SK-N-SH (cell line): Measurements from ENCODE around the gene FXYD5. TPM values are rescaled to one million over a fixed set of nuclear protein-coding genes. Genes with fewer than 3 reads are reported as not detected.

ENCODE experiments used
- CTCF ChIA-PET: fragments of 300-600, 350-600 bp; formaldehyde crosslinking; extraction: SDS; loops from one replicate; lab custom pipeline; 2021; lab: Yijun Ruan, JAX
- POLR2A ChIA-PET: fragments of 350-600 bp; sonication (Branson Sonifier 250); formaldehyde crosslinking; extraction: SDS; loops from one replicate; lab custom pipeline; 2020; ENCODE audit warnings: antibody characterized with exemption, inconsistent platforms; lab: Yijun Ruan, JAX
- DNase-seq: peaks from one replicate; pipeline ENCODE4 v3.0.0; 2012
- H2AFZ ChIP-seq: fragments of 200-600 bp; sonication (generic); 2 replicates; pipeline ENCODE4 v1.8.1; 2016; ENCODE audit warnings: antibody characterized with exemption, mild to moderate bottlenecking, low read depth
- H3F3A ChIP-seq: fragments of 200-600 bp; sonication (generic); replicated peaks from 2 replicates; pipeline ENCODE3; 2016; ENCODE audit warnings: antibody characterized with exemption, mild to moderate bottlenecking; ENCODE audit not compliant: insufficient read depth
- H3K27ac ChIP-seq, 2 experiments: fragments of 200-500 bp in 1 of 2; fragments of 200-600 bp in 1 of 2; sonication (Bioruptor generic) in 1 of 2; sonication (generic), shearing (Covaris generic) in 1 of 2; 2 replicates each; pipeline versions ENCODE4 v1.5.1 to v1.6.1; 2014 to 2016; ENCODE audit warnings: low read depth in 2 of 2, inconsistent platforms in 1 of 2, low read length in 1 of 2, mild to moderate bottlenecking in 1 of 2, mixed read lengths in 1 of 2
- H3K27me3 ChIP-seq: fragments of 200-600 bp; sonication (generic), shearing (Covaris generic); 2 replicates; pipeline ENCODE4 v1.6.1; 2016; ENCODE audit warnings: mixed run types; ENCODE audit not compliant: insufficient read depth
- H3K36me3 ChIP-seq, 2 experiments: fragments of 200-500 bp in 1 of 2; fragments of 200-600 bp in 1 of 2; sonication (Bioruptor generic) in 1 of 2; sonication (generic) in 1 of 2; replicated peaks in 1 of 2; 2 replicates each; pipeline versions ENCODE3 to v1.5.1; 2014 to 2016; ENCODE audit warnings: low read length in 1 of 2, mild to moderate bottlenecking in 1 of 2; ENCODE audit not compliant: insufficient read depth in 2 of 2, control insufficient read depth in 1 of 2
- H3K4me1 ChIP-seq, 2 experiments: fragments of 200-500 bp in 1 of 2; fragments of 200-600 bp in 1 of 2; sonication (Bioruptor generic) in 1 of 2; sonication (generic), shearing (Covaris generic) in 1 of 2; 2 replicates each; pipeline versions ENCODE4 v1.5.1 to v1.6.1; 2014 to 2016; ENCODE audit warnings: low read depth in 1 of 2, low read length in 1 of 2, mixed run types in 1 of 2; ENCODE audit not compliant: insufficient read depth in 2 of 2, control insufficient read depth in 1 of 2
- H3K4me2 ChIP-seq: fragments of 200-600 bp; sonication (generic), shearing (Covaris generic); 2 replicates; pipeline ENCODE4 v1.6.1; 2017; ENCODE audit warnings: mixed run types
- H3K4me3 ChIP-seq, 2 experiments: fragments of 200-500 bp in 1 of 2; fragments of 200-600 bp in 1 of 2; sonication (Bioruptor generic) in 1 of 2; sonication (generic), shearing (Covaris generic) in 1 of 2; 2 replicates each; pipeline versions ENCODE4 v1.5.1 to v1.8.1; 2014 to 2016; ENCODE audit warnings: low read depth in 2 of 2, inconsistent platforms in 1 of 2, low read length in 1 of 2, mild to moderate bottlenecking in 1 of 2, mixed read lengths in 1 of 2, moderate library complexity in 1 of 2
- H3K79me2 ChIP-seq: fragments of 200-600 bp; sonication (generic); 2 replicates; pipeline ENCODE4 v1.8.1; 2017; ENCODE audit warnings: mild to moderate bottlenecking; ENCODE audit not compliant: insufficient read depth
- H3K9ac ChIP-seq: fragments of 200-600 bp; sonication (generic); 2 replicates; pipeline ENCODE4 v1.6.1; 2017; ENCODE audit warnings: mixed run types
- H3K9me2 ChIP-seq: fragments of 200-600 bp; sonication (generic); 2 replicates; pipeline ENCODE4 v1.6.1; 2017; ENCODE audit warnings: mixed run types
- H3K9me3 ChIP-seq: fragments of 200-600 bp; sonication (generic); 2 replicates; pipeline ENCODE4 v1.6.1; 2017; ENCODE audit warnings: mixed run types, mild to moderate bottlenecking, moderate library complexity
- H4K20me1 ChIP-seq: fragments of 200-600 bp; sonication (generic); 2 replicates; pipeline ENCODE4 v1.6.1; 2017; ENCODE audit warnings: mild to moderate bottlenecking, mixed run types; ENCODE audit not compliant: insufficient read depth
- ELF1 ChIP-seq: IDR thresholded peaks from 2 replicates; pipeline ENCODE4 v1.4.0; 2012
- EP300 ChIP-seq, 2 experiments: IDR thresholded peaks; 2 replicates each; pipeline versions ENCODE4 v1.4.0 to v1.6.1; 2012; ENCODE audit warnings: borderline replicate concordance in 1 of 2, low read depth in 1 of 2, low read length in 1 of 2
- FOXM1 ChIP-seq: IDR thresholded peaks from 2 replicates; pipeline ENCODE4 v1.4.0; 2012; ENCODE audit warnings: low read depth, mild to moderate bottlenecking
- GATA2 ChIP-seq: sonication (generic); formaldehyde crosslinking; IDR thresholded peaks from 2 replicates; pipeline ENCODE4 v1.5.0; 2020; ENCODE audit warnings: mild to moderate bottlenecking, missing genetic modification reagents
- JUND ChIP-seq: IDR thresholded peaks from 2 replicates; pipeline ENCODE4 v1.4.0; 2012
- MEF2A ChIP-seq: IDR thresholded peaks from 2 replicates; pipeline ENCODE4 v1.4.0; 2012; ENCODE audit warnings: low read depth, borderline replicate concordance
- NFIC ChIP-seq: IDR thresholded peaks from 2 replicates; pipeline ENCODE4 v1.4.0; 2012; ENCODE audit warnings: borderline replicate concordance
- NRF1 ChIP-seq: IDR thresholded peaks from 2 replicates; pipeline ENCODE4 v1.6.1; 2012; ENCODE audit warnings: low read depth, mild to moderate bottlenecking, low read length
- RFX5 ChIP-seq: IDR thresholded peaks from 2 replicates; pipeline ENCODE4 v1.6.1; 2012; ENCODE audit warnings: mild to moderate bottlenecking, improper control_type of control experiment, low read length
- TCF12 ChIP-seq: IDR thresholded peaks from 2 replicates; pipeline ENCODE4 v1.4.0; 2012
- YY1 ChIP-seq: IDR thresholded peaks from 2 replicates; pipeline ENCODE4 v1.4.0; 2012; ENCODE audit warnings: low read depth, mild to moderate bottlenecking
- WGBS: methylation state at CpG from one replicate; pipeline ENCODE4 v1.1.6; 2017; ENCODE audit warnings: low lambda C conversion rate; 5-methylcytosine and 5-hydroxymethylcytosine counted together
- polyA plus RNA-seq, 3 experiments: library from polyadenylated mRNA; depleted of rRNA; stranded (reverse); fragments of >200 nt; gene quantifications; 2 replicates each; pipeline ENCODE4 v1.2.3, GENCODE V29; 2012
- TF ChIP-seq, protein P1 (sequence below): IDR thresholded peaks from 2 replicates; pipeline ENCODE4 v1.4.0; 2012; ENCODE audit warnings: low read depth, borderline replicate concordance
- TF ChIP-seq, protein P2 (sequence below): fragments of 150-350 bp; IDR thresholded peaks from 2 replicates; pipeline ENCODE4 v1.6.1; 2017; ENCODE audit warnings: antibody characterized with exemption, low read length, low read depth, borderline replicate concordance
- TF ChIP-seq, protein P3 (sequence below): fragments of 150-350 bp; IDR thresholded peaks from 2 replicates; pipeline ENCODE4 v1.6.1; 2016; ENCODE audit warnings: mild to moderate bottlenecking, low read depth, low read length
- TF ChIP-seq, protein P4 (sequence below): fragments of 200-600 bp; sonication (generic); IDR thresholded peaks from 2 replicates; pipeline ENCODE4 v1.6.1; 2017; ENCODE audit warnings: antibody characterized with exemption, mild to moderate bottlenecking, moderate library complexity

Gene FXYD5
- polyA plus RNA-seq, 1 of the 3 experiments (the other 2 are of a cell fraction) = 195 TPM

DNA sequence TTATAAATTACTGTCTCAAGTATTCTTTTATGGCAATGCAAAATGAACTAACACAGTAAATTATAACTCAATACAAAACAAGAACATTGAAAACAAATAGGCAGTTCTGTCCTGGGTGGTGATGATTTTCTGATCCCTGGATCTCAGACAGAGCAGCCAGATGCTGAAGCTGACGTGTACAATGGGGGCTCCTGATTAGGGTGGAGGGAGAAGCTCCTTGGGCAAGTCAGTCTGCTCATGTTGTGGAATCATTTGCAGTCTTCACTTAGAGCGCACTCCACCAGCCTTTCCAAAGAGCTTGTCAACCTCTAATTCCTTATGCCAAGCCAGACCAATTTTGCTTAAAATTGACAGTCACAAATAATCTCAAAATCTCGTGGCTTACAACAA lies 21.6 kb downstream of the FXYD5 start (continued):
- no peak for TF ChIP-seq MEF2A

DNA sequence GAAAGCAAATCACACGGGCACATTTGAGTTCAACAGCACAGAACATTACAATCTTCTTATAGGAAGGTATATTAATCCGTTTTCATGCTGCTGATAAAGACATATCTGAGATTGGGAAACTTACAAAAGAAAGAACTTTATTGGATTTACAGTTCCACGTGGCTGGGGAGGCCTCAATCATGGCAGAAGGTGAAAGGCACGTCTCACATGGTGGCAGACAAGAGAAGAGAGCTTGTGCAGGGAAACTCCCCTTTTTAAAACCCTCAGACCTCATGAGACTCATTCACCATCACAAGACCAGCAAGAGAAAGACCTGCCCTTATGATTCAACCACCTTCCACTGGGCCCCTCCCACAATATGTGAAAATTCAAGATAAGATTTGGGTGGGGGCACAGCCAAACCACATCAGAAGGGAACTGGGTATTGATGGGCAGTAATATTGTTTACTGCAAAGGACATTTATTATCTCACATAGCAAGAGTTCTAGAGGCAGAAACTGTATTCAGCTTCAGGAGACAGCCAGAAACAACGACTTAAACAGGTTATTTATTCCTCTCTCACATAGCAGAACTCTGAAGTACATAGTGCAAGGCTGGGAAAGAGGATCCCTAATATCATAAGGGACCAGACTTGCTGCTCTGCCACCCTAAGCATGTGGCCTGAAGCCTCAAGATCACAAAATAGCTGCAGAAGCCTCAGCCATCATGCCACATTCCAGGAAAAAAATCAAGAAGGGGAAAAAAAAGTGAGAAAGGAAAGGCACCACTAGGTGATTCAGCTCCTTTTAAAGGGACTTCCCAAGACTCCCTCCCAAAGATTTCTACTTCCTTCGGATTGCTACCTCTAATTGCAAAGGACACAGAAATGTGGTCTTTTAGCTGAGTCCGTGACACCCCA lies 23.1 kb downstream of the FXYD5 start:
- no peak overlapping the region for H3K27ac ChIP-seq
- no peak overlapping the region for H3K4me2 ChIP-seq
- no peak for DNase-seq
- POLR2A ChIA-PET = no interaction called here
- H4K20me1 ChIP-seq = no peaks in the 10 kb centered on the region
- no peak overlapping the region for H3K4me3 ChIP-seq
- no peaks in the 10 kb centered on the region for H3F3A ChIP-seq
- CTCF ChIA-PET = interaction anchor here (1.0 to 2.4 kb wide), 4 partner anchors 10 to 333 kb away, joined by 3 to 6 read pairs (median 4); no protein-coding TSS in a partner anchor
- H3K27me3 ChIP-seq = peaks cover 23% of the 10 kb centered on the region; the same call in 1 of the 2 replicates
- 17% methylated on average over 7 of the region's 7 CpGs for WGBS
- H3K9me3 ChIP-seq = no peaks in the 10 kb centered on the region
- no peaks in the 10 kb centered on the region for H3K4me1 ChIP-seq
- TF ChIP-seq NFIC (no peak), YY1 (no peak), ELF1 (no peak), FOXM1 (no peak), TCF12 (no peak), NRF1 (no peak), JUND (no peak), RFX5 (no peak), EP300 (IDR thresholded peaks at IDR 0.05; ENCODE audit: borderline replicate concordance in 1 of 2, low read depth in 1 of 2, low read length in 1 of 2) (no peak), GATA2 (CRISPR knock-in tag) (no peak)
- TF ChIP-seq, protein P1, sequence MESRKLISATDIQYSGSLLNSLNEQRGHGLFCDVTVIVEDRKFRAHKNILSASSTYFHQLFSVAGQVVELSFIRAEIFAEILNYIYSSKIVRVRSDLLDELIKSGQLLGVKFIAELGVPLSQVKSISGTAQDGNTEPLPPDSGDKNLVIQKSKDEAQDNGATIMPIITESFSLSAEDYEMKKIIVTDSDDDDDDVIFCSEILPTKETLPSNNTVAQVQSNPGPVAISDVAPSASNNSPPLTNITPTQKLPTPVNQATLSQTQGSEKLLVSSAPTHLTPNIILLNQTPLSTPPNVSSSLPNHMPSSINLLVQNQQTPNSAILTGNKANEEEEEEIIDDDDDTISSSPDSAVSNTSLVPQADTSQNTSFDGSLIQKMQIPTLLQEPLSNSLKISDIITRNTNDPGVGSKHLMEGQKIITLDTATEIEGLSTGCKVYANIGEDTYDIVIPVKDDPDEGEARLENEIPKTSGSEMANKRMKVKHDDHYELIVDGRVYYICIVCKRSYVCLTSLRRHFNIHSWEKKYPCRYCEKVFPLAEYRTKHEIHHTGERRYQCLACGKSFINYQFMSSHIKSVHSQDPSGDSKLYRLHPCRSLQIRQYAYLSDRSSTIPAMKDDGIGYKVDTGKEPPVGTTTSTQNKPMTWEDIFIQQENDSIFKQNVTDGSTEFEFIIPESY = no peak
- TF ChIP-seq, protein P2, sequence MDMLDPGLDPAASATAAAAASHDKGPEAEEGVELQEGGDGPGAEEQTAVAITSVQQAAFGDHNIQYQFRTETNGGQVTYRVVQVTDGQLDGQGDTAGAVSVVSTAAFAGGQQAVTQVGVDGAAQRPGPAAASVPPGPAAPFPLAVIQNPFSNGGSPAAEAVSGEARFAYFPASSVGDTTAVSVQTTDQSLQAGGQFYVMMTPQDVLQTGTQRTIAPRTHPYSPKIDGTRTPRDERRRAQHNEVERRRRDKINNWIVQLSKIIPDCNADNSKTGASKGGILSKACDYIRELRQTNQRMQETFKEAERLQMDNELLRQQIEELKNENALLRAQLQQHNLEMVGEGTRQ = no peak
- TF ChIP-seq, protein P3, sequence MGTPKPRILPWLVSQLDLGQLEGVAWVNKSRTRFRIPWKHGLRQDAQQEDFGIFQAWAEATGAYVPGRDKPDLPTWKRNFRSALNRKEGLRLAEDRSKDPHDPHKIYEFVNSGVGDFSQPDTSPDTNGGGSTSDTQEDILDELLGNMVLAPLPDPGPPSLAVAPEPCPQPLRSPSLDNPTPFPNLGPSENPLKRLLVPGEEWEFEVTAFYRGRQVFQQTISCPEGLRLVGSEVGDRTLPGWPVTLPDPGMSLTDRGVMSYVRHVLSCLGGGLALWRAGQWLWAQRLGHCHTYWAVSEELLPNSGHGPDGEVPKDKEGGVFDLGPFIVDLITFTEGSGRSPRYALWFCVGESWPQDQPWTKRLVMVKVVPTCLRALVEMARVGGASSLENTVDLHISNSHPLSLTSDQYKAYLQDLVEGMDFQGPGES = no peak
- TF ChIP-seq, protein P4, sequence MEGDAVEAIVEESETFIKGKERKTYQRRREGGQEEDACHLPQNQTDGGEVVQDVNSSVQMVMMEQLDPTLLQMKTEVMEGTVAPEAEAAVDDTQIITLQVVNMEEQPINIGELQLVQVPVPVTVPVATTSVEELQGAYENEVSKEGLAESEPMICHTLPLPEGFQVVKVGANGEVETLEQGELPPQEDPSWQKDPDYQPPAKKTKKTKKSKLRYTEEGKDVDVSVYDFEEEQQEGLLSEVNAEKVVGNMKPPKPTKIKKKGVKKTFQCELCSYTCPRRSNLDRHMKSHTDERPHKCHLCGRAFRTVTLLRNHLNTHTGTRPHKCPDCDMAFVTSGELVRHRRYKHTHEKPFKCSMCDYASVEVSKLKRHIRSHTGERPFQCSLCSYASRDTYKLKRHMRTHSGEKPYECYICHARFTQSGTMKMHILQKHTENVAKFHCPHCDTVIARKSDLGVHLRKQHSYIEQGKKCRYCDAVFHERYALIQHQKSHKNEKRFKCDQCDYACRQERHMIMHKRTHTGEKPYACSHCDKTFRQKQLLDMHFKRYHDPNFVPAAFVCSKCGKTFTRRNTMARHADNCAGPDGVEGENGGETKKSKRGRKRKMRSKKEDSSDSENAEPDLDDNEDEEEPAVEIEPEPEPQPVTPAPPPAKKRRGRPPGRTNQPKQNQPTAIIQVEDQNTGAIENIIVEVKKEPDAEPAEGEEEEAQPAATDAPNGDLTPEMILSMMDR = no peak
- no peak overlapping the region for H2AFZ ChIP-seq
- H3K36me3 ChIP-seq = no peaks in the 10 kb centered on the region
- no peaks in the 10 kb centered on the region for H3K9me2 ChIP-seq
- no peak overlapping the region for H3K9ac ChIP-seq
- no peaks in the 10 kb centered on the region for H3K79me2 ChIP-seq
